ENCODE data around the gene UQCRHL. TPM values are rescaled to one million over a fixed set of nuclear protein-coding genes. Genes with fewer than 3 reads are reported as not detected.

UQCRHL gene
- total and polyA plus RNA-seq, 2 donors (not counting 1 experiment from before 2014, with no cell fraction given): 0.98 to 1.8 TPM

- H3K27me3 ChIP-seq (replicated peaks in 1 of 4; ENCODE audit: control extremely low read depth in 1 of 4, control insufficient read depth in 3 of 4, insufficient read depth in 4 of 4, low read length in 3 of 4): no peaks in the 10 kb centered on the region
- peak overlapping the region in 1 of 2 donors; percentile 98 for H3K27ac ChIP-seq (ENCODE audit: low read length in 2 of 2)
- ChIA-PET POLR2A (interaction anchor here (0.5 to 9.6 kb wide), 3 partner anchors 10 to 39 kb away, joined by 3 to 221 read pairs (median 4); partner anchors contain the start of gene SPEN), CTCF (interaction anchor here (1.4 to 3.3 kb wide), 4 partner anchors 9 to 49 kb away, joined by 3 to 17 read pairs (median 7); partner anchors contain the start of gene SPEN)
- peak overlapping the region; percentile 97 for H3K4me2 ChIP-seq (replicated peaks; ENCODE audit: low read depth, low read length, poor library complexity, severe bottlenecking)
- H3K4me3 ChIP-seq (ENCODE audit: control extremely low read depth in 1 of 5, extremely low read depth in 1 of 5, insufficient read depth in 1 of 5, low read depth in 2 of 5, low read length in 4 of 5): peak overlapping the region in 1 of 5 experiments; percentile 97
- peak overlapping the region; percentile 97 for H3K9ac ChIP-seq (ENCODE audit: low read length)
- peak overlapping the region; percentile 97 for H3K4me3 Mint-ChIP-seq
- intact Hi-C loops (cut with micrococcal nuclease): loop anchor here (1.0 to 5.0 kb wide), 2 partner anchors 9 to 529 kb away; partner anchors contain the start of genes SPEN and SZRD1
- H3K79me2 ChIP-seq (ENCODE audit: control insufficient read depth, insufficient read depth, low read length): peaks cover 7% of the 10 kb centered on the region
- H3K9me3 ChIP-seq (ENCODE audit: control extremely low read depth in 1 of 3, control insufficient read depth in 2 of 3, insufficient read depth in 1 of 3, low read length in 2 of 3): peaks cover 0 to 4% (median 0%) of the 10 kb centered on the region in 3 donors
- peaks cover 25 to 38% of the 10 kb centered on the region in 2 donors for H3K4me1 ChIP-seq (ENCODE audit: control insufficient read depth in 2 of 2, insufficient read depth in 2 of 2, low read length in 2 of 2)
- DNase-seq (no peak), ATAC-seq (ENCODE audit: low read depth) (no peak)
- H3K4me1 Mint-ChIP-seq: peaks cover 28% of the 10 kb centered on the region
- 92% methylated on average over 7 of the region's 7 CpGs for WGBS (ENCODE audit: insufficient coverage)
- H3K36me3 ChIP-seq (replicated peaks in 1 of 2; ENCODE audit: control extremely low read depth in 1 of 2, control insufficient read depth in 1 of 2, extremely low read depth in 1 of 2, insufficient read depth in 2 of 2, low read length in 1 of 2): no peaks in the 10 kb centered on the region
- H3K27me3 Mint-ChIP-seq: no peaks in the 10 kb centered on the region
- TF ChIP-seq CTCF (IDR thresholded peaks at IDR 0.05): no peak
- no peak for TF ChIP-seq EZH2 (IDR thresholded peaks at IDR 0.05; ENCODE audit: borderline replicate concordance, insufficient read depth, low read depth, low read length, poor library complexity, severe bottlenecking)
- H2AFZ ChIP-seq (ENCODE audit: insufficient read depth, low read depth, low read length, poor library complexity, severe bottlenecking): peak overlapping the region; percentile 88
- no peaks in the 10 kb centered on the region for H4K20me1 ChIP-seq (ENCODE audit: control insufficient read depth, insufficient read depth, low read length, poor library complexity, severe bottlenecking)
- H3K27ac Mint-ChIP-seq: peak overlapping the region; percentile 95
- H3K9me3 Mint-ChIP-seq (ENCODE audit: insufficient read depth): no peaks in the 10 kb centered on the region
Measured at GRCh38 chr1:15837931-15838330, 30.5 kb upstream of the UQCRHL start.
